Fibroblast of skin of right quadriceps (primary cell): ENCODE results near the gene SF3B6.

Experiments used
- DNase-seq: peaks from one replicate; pipeline ENCODE4 v3.0.0-alpha.2; 2013

SF3B6 gene

GRCh38 chr2:24088821-24089359 lies 12.8 kb upstream of the SF3B6 start:
- no peak for DNase-seq

GRCh38 chr2:24087032-24087431 lies 10.9 kb upstream of the SF3B6 start:
- DNase-seq: no peak

DNA sequence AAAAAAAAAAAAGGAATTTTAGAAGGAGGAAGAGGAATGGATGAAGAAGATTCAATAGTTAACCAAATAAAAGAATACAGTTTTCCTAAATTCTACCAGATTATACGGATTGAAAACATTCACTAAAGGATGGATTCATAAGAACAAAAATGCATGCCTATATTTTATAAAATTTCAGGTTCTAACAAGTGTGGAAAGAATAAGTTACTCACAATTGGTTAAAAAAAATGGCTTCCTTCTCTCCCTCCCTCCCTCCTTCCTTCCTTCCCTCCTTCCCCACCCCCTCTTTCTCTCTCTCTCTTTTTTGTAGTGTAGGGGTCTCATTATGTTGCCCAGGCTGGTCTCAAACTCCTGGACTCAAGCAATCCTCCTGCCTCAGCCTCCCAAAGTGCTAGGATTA lies 10.1 kb upstream of the SF3B6 start:
- no peak for DNase-seq

- no peak for DNase-seq
Measured at GRCh38 chr2:24085200-24085489, 9.0 kb upstream of the SF3B6 start.

DNA sequence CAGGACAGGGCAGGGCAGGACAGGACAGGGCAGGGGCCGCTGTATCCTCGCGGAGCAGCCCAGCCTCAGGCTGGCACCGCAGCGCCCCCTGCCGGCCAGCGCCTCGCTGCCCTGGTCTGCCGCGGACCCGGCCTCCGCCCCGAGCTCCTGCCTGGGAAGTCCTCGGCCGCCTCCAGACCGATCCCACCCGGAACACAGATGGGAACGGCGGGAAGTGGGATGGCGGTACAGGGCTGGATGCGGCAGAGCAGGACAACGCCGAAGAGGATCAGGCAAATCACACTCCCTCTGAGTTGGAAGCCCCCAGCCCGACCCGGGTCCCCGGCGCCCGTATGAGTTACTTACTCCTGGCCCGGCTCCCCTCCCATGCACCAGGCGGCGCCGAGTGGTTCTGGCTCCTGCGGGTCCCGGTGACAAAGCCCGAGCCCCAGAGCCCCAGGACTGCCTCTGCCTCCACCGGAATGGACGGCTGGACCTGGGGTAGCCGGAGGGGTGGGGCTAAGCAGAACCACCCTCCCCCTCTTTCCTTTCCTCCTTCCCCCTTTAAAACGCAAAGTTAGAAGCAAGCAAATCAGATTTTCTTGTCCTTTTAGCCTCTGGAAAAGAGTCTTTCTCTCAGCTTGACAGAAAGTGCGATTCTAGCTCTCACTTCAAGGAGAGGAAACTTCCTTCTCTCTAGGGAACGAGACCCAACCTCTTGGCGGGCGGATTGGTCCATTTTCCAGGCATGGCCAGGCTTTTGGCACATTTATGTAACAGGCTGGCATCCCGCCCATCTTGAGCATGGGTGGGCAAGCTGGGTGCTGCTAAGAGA lies 8.5 kb upstream of the SF3B6 start, which contains the start of gene TP53I3:
TSS of gene TP53I3 (minus strand) at position 449 of the 814 bp plus-strand sequence. CDS start 508 bp downstream, outside the sequence.
- peak; percentile 90 for DNase-seq

- DNase-seq: peak; percentile 88
Measured at GRCh38 chr2:24083567-24084385, 7.7 kb upstream of the SF3B6 start.

DNA sequence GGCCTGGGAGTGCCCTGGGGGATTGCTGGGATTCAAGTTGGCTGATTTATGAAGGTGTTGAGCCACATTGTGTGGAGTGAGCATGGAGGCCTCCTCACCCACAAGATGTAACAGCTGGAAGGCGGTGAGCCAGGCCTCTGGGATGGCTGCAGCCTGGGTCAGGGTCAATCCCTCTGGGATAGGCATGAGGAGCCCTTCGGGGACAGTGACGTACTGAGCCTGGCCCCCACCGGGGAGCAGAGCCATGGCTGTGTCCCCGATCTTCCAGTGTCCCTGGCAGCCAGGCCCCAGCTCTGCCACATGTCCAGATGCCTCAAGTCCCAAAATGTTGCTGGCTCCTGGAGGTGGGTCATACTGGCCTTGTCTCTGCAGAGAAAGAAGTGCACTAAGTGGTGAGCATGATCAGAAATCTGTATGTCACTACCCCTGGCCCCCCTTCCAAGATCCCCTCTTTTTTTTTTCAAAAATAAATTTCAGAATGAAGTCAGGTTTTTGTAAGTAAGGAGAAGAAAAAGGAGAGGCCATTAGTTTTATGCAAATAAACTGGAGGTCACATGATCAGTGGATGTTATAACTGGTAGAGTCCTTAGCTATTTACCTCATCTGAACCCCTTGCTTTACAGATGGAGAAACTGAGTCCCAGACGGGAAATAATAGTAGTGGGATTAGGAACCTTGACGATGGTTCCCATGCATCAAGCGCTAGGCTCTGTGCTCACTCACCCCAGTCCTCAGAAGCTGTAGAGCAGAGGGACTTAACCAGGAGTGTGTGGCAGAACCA lies 6.9 kb upstream of the SF3B6 start:
- DNase-seq: no peak

DNA sequence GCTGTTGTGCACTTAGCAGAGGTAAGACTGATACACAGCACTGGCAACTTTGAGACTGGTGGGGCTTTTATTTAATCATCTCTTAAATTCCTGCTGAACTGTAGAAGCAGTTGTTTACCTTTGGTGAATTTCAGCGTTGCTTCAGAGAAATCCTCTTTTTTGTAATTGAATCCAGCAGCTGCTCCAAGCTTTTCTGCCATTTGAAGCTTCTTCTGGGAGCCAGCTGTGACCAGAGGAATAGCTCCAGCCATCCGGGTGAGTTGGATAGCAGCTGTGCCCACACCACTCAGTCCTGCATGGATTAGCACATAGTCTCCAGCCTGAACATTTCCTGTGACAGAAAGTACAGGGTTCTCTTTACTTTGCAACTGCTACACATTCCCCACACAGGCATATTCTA lies 4.6 kb upstream of the SF3B6 start:
- DNase-seq: no peak

- no peak for DNase-seq
Measured at GRCh38 chr2:24077879-24078278, 1.8 kb upstream of the SF3B6 start.

GRCh38 chr2:24077535-24077877 lies 1.4 kb upstream of the SF3B6 start:
- no peak for DNase-seq

- DNase-seq: no peak
Measured at GRCh38 chr2:24076849-24077534, 866 bp upstream of the SF3B6 start.

DNA sequence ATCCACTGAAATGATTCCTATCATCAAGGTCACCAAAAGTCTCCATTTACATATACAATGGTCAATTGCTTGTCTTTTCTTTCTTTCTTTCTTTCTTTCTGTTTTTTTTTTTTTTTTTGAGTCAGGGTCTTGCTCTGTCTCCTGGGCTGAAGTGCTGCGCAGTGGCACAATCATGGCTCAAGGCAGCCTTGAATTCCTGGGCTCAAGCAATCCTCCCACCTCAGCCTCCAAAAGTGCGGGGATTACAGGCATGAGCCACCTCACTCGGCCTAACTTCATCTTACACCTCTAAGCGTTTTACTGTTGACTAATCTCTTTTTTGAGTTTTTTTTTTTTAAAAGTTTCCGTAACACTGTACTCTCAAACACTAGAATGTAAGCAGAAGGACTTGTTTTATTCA lies 867 bp downstream of the SF3B6 start:
- no peak for DNase-seq

- no peak for DNase-seq
Measured at GRCh38 chr2:24073816-24074215, 2.3 kb downstream of the SF3B6 start.

DNA sequence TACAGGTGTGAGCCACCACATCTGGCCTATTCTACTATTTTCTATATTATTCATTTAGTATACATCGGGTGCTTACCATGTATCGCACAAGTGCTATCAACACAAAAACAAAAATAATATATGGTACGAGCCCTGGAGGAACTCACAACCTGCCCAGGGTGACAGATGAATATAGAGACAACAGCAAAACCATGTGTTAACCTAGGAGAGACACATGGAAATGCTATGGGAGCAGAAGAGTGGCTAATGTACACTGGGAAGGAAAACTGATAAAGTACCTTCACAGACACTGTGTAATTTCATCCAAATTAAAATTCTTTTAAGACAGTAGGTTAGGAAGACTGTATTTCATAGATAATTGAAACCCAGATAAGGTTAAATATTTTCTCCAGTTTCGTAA lies 3.9 kb downstream of the SF3B6 start:
- no peak for DNase-seq

GRCh38 chr2:24065341-24065740 lies 10.8 kb downstream of the SF3B6 start:
- DNase-seq: no peak

DNA sequence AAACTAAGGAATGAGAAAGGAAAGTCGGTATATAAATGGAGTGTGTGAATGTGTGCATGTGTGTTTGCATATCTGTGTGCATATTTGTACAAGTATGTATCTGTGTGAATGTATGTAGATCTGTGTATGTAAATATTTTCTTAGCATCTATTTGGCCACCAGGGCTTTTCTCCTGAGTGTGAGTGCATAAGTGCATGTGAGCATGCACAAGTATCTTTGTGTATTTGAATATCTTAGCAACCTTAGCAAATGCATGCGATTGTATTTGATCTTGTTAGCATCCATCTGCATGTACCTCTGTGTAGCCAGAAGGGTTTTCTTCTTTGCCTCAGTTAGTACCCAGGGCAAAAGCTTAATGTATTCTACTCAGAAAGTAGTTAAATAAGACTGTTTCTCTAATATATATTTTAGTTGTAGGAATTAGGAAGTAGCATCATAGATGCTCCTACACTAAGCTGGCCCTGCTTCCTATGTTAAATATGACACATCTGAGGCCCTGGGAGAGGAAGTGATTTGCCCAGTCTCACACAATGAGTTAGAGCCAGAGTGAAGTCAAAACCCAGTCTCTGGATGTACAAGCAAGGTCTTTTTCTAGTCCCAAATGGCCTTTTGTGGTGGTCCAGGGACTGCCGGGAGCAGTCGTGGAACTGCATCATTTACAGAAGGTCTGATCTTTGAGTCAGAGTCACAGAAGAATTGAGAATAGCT lies 17.4 kb downstream of the SF3B6 start:
- no peak for DNase-seq

GRCh38 chr2:24055750-24056149 lies 20.4 kb downstream of the SF3B6 start:
- no peak for DNase-seq

DNA sequence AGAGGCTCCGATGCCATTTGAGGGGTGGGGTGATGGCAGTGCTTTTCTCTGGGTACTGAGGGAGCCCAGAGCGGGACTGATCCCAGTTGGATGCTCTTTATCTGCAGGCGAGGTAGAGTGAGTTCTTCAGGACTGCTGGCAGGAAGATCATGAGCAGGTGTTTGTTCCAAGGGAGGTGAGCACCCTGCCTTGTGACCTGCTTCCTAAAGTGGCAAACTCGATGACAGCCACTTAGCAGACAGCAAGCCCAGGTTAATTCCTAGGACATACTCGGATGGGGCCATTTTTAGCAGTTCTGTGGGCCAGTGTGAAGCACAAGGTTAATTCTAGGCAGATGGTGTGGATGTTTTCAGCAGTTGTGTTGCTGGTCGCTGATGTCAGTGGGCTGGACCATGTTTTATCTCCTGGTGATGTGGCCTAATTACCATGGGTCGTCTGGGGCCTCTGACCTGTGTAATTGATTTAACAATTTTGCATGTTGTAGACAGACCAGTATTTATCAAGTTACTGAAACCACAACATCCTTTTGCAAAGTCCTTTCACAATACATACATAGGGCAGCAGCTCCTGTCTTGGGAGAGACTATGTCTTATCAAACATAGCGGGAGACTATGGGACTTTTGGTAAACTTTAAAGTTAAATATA lies 21.6 kb downstream of the SF3B6 start:
- no peak for DNase-seq

- no peak for DNase-seq
Measured at GRCh38 chr2:24052951-24053350, 23.2 kb downstream of the SF3B6 start.

GRCh38 chr2:24051833-24052232 lies 24.3 kb downstream of the SF3B6 start:
- no peak for DNase-seq
